HG03469 (cell line): Measurements from ENCODE around the gene KIAA0825.
"Not testable (repeated sequence)": the region's sequence is repeated elsewhere in the genome, so short reads cannot be mapped to it uniquely, and the experiment has no call there.

Source experiments
- ATAC-seq: cut with Tn5 transposase; IDR thresholded peaks from one replicate; pipeline ENCODE4 v1.9.1; 2021; ENCODE audit warnings: mild to moderate bottlenecking, moderate library complexity, moderate number of reproducible peaks; ENCODE audit not compliant: unreplicated experiment

The KIAA0825 gene

DNA sequence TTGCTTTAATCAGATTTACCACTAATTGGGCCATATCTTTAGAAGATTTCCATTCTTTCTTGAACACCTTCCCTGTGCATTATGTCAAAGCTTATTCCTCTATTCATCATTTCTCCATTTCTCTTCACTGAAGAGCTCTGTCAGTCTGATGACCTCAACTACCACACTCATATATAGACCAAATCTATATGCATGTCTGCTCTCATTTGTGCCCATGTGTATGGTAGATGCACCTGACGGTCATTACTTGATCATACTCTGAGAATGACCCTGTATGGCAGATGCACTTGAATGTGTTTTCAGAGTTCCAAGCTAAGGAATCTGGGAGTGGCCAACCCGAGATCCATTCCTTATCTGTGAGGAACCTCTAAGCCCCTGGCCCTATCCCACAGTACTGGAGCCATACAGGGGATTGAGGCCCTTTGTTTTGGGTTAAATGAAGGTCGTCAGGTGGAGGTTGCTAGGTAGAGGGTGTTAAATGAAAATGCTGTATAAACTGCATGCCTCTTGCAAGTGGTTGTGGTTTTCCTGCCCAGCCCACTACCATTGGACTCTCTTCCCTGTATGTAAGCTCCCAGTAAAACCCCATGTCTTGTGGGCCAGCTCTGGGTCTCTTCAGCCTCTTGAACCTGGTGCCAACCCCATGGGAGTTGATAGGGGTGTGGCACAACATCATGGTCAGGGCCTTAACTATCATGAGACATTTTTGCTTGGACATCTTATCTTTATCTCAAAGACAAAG, 229.5 kb downstream of the KIAA0825 start:
- no peak for ATAC-seq

DNA sequence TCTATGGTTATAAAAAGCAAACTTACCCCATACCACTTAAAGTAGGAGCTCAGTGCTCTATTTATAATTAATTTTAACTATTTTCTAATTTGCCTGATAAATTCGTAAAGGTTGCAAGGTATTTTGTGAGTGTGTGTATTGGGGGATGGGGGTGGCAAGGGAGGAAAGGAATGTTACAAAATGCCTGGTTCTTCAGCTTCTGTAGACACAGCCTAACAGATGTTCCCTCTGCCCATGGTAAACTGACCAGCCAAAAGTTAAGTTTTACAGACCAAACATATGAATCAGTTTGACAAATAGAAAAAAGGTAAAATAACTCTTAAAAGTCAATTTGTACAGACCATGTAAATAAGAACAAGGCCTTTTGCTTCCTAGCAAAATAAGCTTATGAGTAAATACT, 232.6 kb downstream of the KIAA0825 start:
- no peak for ATAC-seq

DNA sequence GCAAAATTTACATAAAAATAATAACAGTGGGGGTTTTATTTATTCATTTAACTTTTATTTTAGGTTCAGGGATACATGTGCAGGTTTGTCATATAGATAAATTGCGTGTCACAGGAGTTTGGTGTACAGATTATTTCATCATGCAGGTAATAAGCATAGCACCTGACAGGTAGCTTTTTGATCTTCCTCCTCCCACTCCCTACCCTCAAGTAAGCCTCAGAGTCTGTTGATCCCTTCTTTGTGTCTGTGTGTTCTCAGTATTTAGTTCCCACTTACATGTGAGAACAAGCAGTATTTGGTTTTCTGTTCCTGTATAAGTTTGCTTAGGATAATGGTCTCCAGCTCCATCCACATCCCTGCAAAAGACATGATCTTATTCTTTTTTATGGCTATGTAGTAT, 240.3 kb downstream of the KIAA0825 start:
- ATAC-seq = no peak

DNA sequence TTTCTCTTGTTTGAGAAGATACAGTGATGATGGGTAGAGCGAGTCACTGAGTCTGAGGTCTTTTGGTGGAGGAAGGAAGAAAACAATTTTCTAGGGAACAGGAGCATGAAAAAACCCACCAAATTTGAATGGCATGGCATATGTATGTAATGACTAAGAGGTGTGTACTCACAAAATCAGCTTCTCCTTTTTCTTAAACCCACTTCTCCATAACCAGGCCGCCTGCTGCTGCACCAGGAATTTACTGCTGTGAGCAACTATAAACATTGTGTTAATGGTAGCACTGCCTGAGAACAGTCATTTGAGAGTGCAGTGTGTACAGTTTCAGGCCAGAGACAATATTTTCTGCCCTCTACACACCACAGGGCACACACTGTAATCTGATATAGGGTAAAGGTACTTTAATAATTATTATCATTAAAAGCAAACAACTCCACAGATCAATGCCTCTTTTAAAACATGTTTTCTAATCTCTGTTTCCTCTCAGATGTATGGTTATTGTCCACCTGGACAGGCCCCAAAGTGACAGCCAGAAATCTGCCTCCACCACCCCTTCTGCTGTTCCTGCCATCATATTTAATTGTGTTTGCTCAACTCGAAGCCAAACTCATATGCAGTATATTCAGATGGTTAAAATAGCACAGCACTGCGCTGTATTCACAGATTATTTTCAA, 241.6 kb downstream of the KIAA0825 start:
- no peak for ATAC-seq

DNA sequence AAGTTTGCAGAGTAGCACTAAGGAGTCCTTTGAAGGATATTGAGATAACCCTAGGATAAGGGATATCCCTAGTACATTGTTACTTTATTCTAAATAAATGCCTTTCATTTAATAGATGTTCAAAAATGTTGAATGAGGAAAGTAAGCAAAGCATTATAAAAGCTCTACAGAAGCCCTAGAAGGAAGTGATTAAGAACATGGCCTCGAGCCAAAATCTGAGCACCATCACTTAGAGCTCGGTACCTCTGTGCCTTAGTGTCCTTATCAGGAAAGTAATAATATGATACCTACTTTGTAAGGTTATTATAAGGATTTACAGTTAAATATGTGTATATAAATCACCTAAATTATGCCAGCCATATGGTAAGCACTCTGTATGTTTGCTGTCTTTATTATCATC, 242.6 kb downstream of the KIAA0825 start:
- ATAC-seq = no peak

DNA sequence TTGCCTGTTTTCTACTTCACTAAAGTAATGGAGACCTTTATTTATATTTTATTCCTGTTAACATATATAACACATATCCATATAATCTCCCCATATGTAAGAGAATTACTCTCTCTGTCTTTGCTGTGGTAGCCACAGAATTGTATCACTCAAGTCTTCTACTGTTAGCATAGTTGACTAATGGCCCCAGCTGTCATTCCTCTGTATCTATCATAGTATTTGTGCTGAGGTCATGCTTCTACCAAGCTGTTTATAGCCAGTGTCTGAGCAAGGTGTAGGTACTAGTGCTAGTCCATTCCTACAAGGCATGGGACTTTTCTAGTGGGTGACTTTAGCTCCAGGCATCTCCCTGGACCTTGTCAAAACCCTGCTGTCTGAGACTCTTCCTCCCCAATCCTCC, 244.1 kb downstream of the KIAA0825 start:
- no peak for ATAC-seq

DNA sequence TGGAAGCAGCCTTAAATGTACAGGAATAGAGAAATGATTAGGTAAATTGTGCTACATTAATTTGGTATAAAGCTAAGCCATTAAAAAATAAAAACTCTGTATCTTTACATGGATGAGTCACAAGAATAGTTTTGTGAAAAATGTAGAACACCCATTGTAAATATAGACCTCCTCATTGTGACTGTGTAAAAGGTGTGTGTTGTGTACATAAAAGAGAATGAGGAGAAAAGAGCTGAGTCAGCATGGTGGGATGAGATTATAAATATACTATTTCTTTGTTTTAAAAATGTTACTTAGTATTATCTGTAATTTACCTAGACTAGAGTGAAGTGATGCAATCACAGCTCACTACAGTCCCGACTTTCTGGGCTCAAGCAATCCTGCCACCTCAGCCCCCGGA, 250.5 kb downstream of the KIAA0825 start:
- ATAC-seq = no peak

DNA sequence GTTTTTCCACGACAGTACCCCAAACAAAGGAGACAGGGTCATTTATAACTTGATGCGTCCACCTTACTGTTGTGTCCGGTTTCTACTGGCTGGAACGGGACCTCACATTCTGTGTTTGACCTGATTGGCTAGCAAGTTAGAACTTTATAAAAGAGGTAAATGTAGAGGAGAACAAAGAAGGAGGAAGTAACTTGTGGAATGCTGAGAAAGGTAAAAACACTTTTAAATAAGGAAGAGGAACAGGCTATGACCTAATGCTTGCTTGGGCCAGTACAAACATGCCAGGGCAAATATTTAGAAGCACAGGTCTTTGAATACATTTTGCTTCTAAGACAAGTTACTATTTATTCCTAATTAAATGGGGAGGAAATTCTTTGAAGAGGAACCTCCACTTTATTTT, 251.6 kb downstream of the KIAA0825 start:
- ATAC-seq = no peak

DNA sequence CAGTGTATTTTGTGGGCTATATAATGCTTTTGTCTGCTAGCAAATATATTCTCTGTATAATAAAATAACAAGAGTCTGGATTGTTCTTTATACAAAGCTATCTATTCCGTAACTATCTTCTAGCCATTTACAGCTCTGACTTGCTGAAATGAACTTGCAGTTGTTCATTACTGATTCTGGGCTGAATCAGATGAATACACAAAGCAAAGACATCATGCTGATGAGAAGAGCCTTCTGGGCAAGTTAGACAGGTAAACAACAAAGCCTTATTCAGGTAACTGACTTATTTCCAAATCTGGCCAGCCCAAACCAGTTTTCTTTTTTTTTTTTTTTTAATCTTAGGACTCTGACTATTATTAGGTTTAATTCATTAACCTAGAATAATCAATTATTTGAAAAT, 255.5 kb downstream of the KIAA0825 start:
- no peak for ATAC-seq

DNA sequence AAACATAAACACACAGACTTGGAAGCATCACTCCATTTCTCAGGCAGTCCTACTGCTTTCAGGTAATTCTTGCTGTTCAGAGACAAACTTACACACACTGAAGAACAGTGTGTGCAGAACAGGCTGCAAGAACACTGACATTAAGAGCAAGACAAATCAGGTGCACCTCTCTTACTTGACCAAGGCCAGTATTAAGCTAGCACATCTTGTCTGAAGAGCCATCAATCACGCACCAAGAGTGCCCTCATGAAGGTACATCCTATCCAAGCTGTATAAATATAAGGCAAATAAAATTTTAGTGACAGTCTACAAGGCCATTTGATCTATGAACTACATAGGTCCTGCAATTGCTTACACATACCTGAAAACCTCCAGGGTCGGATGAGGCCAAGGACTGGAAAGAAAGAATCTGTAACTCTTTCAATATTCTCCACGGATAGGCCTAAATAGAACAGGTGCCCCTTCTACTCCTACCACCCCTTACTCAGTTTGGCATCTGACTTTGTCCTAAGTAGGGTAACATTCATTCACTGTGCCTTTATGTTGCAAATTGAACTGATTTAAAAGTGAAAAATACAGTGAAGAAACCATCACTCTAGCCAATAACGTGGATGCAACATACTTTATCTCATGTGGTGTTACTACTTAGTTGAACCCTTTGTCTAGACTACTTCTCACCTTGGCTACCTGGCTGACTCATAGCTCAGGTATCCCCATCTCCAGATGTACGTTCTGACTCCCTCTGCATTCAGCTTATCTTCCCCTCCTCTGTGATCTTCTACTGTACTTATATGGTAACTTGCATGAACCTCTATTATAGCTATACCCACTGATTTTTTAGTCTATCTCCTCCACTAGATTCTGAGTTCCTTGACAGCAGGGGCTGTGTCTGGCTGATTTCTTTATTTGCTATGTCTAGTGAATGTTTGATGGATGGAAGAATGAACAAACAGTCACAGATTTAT, 256.3 kb downstream of the KIAA0825 start:
- ATAC-seq = no peak

DNA sequence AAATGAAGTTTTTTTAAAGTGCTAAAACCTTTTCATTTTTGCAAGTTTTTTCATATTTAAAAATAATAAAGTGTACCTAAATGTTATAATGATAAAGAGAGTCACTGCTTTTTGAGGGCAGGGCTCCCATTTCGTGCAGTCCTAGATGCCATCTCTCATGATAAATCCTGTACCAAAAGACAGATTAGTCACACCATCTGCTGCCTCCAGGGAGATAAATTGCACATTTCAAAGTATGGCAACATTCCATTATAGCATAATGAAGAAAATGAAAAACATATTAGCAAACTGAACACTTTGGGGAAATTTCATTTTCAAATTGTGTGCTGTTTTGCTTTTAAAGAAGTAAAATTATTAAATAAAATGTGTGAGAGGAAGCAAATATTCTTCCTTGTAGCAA, 257.2 kb downstream of the KIAA0825 start:
- ATAC-seq = no peak

DNA sequence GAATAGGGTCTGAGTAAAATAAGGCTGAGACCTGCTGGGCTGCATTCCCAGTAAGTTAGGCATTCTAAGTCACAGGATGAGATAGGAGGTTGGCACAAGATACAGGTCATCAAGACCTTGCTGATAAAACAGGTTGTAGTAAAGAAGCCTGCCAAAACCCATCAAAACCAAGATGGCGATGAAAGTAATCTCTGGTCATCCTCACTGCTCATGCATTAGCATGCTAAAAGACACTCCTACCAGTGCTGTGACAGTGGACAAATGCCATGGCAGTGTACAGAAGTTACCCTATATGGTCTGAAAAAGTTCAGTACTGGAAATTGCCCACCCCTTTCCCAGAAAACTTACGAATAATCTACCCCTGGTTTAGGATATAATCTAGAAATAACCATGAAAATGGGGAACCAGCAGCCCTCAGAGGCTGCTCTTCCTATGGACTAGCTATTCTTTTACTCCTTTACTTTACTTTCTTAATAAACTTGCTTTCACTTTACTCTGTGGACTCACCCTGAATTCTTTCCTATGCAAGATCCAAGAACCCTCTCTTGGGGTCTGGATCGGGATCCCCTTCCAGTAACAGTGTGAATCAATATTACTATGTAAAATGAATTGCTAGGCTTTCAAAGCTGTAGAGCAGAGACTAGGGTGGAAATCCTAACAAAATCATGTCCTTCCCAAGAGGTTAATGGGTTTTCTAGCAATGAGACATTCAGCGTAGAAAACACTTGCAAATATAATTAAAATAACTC, 257.8 kb downstream of the KIAA0825 start:
- no peak for ATAC-seq

DNA sequence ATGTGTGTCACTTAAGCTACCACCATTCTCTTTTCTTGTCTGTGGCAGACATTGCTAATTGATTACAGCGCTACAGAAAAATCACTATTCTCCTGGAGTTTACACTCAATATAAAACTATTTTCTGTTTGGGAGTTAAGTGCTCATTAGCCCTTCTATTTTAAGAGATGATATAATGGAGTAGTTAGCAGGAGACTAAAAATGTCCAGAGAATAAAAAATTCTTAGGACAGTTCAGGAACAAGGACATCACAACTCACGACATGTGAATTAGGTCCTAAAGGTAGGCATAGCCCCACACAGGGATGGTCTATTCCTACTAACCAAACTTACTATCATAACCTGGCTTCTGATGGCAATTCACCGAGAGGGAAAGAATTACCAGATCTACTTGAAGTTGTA, 258.5 kb downstream of the KIAA0825 start:
- no peak for ATAC-seq

DNA sequence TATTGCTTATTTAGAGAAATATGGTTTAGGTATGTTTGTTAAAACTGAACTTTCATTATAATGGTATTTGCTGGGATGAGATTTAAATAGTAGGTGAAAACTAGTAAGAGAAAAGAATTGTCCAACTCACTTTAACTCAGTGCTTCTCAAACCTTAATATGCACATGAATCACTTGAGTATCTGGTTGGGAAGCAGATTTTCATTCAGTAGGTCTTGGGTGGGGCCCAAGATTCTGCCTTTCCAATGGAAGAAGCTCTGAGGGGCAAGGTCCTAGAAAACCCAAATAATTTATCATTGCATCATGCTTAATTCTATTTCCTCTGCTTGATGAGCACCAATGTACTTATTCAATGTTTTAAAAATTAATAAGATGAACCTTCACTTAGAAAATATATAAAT, 262.6 kb downstream of the KIAA0825 start:
- ATAC-seq = no peak

DNA sequence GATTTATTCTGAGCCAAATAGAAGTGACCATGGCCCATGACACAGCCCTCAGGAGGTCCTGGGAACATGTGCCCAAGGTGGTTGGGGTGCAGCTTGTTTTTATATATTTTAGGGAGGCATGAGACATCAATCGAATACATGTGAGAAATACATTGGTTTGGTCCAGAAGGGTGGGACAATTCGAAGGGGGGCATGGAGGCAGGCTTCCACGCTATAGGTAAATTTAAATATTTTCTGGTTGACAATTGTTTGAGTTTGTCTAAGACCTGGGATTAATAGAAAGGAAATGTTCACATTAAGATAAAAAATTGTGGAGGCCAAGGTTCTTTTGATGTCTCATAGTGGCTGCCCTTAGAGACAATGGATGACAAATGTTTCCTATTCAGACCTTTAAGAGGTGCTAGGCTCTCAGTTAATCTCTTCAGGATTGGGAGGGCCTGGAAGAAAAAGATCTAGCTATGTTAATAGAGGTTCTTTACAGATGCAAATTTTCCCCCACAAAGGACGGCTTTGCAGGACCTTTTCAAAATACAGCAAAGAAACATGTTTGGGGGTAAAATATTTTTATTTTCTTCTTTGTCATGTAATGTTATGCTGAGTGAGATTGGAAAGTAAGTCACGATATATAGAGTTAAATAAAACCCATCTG, 263.4 kb downstream of the KIAA0825 start:
- not testable (repeated sequence) for ATAC-seq

DNA sequence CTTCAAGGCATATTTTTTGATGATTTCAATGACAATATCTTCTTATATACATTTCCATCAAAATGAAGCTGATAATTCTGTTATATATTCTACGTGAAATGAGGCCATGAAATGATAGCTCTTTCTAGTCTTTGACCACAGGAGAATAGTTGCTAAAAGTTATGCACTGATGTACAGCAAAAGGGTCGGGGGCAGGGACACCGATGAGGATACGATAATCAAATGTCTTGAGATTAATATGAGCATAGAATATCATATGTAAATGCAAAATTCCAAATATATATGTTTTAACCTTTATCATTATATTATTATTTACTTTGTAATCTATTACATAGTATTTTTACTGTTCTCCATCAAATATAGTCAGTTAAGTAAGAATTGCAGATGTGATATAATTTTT, 264.8 kb downstream of the KIAA0825 start:
- no peak for ATAC-seq

DNA sequence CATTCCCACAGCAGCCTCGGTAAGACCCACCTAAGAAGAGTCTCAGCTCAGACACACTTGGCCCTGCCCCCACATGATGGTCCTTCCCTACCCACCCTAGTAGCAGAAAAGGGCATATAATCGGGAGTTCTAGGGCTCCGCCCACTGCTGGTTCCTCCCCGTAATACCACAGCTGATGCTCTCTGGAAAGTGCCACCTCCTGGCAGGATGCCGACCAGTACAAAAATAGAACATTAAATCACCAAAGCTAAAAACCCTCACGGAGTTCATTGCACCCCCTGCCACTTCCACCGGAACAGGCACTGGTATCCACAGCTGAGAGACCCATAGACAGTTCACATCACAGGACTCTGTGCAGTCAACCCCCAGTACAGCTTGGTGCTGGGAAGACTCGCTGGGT, 271.3 kb downstream of the KIAA0825 start:
- no peak for ATAC-seq

DNA sequence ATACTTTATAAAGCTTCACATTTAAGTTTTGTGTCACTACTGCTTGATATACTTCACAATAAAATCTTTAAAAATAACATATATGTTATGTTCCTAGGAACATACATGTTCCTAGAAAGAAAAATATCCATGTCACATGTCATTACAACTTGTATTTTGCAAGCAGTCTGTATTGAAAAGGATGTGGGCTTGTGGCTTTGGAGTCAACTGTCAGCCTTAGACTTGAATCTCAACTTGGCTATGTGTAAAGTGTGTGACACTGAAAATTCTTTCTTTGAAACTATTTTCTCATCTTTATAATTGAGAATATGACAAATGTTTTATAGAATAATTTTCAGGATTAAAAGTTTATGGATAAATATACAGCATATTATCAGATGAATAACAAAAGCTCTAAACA, 273.1 kb downstream of the KIAA0825 start:
- ATAC-seq = no peak

DNA sequence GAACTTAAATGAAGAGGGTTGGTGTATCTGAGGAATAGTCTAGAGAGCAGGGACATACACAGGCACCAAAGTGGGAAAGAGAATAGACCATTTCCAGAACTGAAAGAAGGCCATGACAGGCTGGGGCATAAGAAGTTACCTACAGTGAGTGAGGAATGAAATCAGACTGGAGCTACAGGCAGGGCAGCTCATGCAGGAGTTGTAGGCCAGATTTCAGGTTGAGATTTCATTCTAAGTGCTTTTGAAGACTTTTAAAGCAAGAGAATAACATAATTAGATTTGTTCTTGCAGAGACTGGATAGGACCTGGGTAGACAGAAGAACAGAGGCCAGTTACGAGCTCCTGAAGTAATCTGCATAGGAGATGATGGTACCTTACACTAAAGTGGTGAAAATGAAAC, 280.8 kb downstream of the KIAA0825 start:
- no peak for ATAC-seq

DNA sequence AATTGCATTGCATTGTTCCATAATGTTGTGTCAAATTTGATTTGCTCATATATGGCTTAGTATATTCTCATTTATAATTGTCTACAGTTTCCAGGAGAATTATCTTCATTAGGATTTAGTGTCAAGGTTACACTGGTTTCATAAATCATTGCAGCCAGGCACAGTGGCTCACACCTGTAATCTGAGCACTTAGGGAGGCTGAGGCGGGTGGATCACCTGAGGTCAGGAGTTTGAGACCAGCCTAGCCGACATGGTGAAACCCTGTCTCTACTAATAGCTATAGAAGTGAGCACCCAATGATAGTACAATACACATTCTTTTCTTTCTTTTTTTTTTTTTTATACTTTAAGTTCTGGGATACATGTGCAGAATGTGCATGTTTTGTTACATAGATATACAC, 282.5 kb downstream of the KIAA0825 start:
- no peak for ATAC-seq
